ENCODE results near the gene RAP2C.

- TF ChIP-seq FOXP2 (optimal IDR thresholded peaks at IDR 0.05; ENCODE audit: control extremely low read depth, extremely low read length, insufficient read depth) (no peak), EZH2 (IDR thresholded peaks at IDR 0.05) (no peak)
Observed at GRCh38 chrX:132214518-132214917, 4.7 kb downstream of the RAP2C start.
